ENCODE measurements around the gene LGALS4.

Gene LGALS4

DNA sequence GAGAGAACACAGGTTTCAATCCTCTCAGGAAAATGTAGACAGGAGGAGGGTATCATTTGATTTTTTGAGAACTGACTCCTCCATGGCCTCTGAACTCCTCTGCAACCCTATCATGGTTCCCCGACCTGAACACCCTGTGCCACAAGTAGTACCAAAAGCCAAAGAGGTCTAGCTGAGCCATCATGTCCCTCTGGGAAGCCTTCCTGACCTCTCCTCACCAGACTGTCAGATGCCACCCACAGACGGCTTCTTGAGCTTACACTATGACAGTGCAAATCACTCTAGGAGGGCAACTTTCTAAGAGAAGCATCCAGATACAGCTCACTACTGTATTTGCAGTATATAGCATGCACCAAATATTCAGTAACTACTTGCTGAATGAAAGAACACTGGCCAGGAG is 33.4 kb upstream of the LGALS4 start:
- TF ChIP-seq, protein P1, sequence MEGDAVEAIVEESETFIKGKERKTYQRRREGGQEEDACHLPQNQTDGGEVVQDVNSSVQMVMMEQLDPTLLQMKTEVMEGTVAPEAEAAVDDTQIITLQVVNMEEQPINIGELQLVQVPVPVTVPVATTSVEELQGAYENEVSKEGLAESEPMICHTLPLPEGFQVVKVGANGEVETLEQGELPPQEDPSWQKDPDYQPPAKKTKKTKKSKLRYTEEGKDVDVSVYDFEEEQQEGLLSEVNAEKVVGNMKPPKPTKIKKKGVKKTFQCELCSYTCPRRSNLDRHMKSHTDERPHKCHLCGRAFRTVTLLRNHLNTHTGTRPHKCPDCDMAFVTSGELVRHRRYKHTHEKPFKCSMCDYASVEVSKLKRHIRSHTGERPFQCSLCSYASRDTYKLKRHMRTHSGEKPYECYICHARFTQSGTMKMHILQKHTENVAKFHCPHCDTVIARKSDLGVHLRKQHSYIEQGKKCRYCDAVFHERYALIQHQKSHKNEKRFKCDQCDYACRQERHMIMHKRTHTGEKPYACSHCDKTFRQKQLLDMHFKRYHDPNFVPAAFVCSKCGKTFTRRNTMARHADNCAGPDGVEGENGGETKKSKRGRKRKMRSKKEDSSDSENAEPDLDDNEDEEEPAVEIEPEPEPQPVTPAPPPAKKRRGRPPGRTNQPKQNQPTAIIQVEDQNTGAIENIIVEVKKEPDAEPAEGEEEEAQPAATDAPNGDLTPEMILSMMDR (IDR thresholded peaks at IDR 0.05; ENCODE audit: insufficient read depth, low read depth, low read length, missing control alignments), result no peak
- no peak for DNase-seq (ENCODE audit: low read depth)
- no peak overlapping the region for H3K4me3 ChIP-seq (ENCODE audit: low read depth, low read length)

DNA sequence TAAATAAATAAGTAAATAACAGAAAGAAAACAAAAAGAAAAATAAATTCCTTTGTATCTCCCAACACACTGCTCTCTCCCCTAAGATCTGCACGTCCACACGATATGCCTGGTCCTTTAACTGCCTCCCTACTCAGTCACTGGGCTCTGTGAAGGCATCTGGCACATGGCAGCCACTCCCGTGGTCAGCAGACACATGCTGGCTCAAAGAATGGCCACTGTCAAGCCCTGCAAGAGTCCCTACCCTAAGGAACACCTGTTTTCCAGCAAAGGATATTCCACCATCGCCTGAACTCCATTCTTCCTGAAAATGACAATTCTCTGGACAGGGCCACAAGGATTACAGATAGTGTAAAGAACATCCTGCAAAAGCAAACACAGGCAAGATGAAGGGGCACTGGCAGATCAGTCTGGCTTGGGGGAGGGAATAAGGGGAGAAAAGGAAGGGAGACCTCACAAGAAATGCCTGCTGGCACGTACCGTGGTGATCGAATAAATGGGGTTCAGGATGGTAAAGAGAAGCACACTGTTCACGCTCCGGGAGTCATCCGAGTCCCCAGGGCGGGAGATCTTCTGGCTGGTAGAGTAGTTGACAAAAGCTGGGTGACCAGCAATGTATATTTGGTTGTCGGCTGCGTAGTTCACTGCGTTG is 32.8 kb upstream of the LGALS4 start:
- DNase-seq (ENCODE audit: low read depth), result no peak
- no peak overlapping the region for H3K4me3 ChIP-seq (ENCODE audit: low read depth, low read length)
- TF ChIP-seq, protein P1 (IDR thresholded peaks at IDR 0.05; ENCODE audit: insufficient read depth, low read depth, low read length, missing control alignments), result no peak

DNA sequence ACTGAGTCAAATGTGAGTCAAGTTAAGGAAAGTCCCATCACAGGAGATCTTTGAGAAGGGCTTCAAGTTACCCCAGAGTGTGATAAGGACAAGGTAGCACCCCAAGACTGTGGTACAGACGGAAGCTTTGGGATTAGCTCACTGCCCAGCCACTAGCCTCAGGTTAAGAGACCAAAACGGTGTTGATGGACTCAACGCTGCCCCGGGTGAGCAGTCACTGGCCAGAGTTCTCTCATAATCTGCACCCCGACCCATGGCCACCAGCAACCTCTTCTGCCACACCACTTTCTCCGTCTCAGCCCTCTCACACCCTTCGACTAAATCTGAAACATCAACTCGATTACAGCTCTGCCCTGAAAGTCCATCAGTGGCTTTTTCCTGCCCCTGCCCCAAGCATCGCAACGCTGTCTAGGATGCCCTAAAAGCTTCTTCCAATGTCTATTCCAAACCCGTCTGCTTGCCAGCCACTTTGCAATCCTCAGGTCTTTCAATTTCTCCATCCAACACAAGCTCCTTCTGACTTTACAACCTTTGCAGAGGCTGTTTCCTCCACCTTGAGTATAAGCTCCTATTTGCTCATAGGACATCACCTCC is 31.4 kb upstream of the LGALS4 start:
- H3K4me3 ChIP-seq (ENCODE audit: low read depth, low read length), result no peak overlapping the region
- TF ChIP-seq, protein P1 (IDR thresholded peaks at IDR 0.05; ENCODE audit: insufficient read depth, low read depth, low read length, missing control alignments), result no peak
- no peak for DNase-seq (ENCODE audit: low read depth)

DNA sequence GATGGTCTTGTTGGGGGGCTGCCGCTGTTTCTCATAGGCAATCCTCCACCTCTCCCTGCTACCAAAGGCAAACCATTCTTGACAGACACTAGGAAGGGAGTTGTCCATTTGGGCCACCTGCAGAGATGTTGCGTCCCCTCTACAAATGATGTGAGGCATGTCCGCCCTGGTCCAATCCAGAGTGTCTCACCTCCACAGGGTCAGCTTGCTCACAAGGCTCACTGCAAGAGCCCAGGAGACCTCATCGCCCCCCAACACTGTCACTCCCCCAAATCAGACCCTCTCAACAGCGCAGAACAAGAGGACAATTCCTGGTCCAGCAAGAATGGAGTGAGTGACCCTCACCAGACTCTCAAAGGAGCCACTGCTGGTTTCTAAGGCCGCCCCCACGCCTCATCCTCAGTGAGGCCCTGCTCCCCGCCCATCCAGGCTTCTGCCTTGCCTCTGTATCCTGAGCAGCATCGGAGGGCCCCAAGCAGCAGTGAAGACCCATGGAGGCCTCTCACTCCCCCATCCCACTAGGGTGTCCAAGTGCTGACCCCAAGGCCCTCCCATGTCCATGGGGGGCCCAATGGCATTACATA is 30.5 kb upstream of the LGALS4 start:
- DNase-seq (ENCODE audit: low read depth), result no peak
- TF ChIP-seq, protein P1 (IDR thresholded peaks at IDR 0.05; ENCODE audit: insufficient read depth, low read depth, low read length, missing control alignments), result no peak
- no peak overlapping the region for H3K4me3 ChIP-seq (ENCODE audit: low read depth, low read length)

DNA sequence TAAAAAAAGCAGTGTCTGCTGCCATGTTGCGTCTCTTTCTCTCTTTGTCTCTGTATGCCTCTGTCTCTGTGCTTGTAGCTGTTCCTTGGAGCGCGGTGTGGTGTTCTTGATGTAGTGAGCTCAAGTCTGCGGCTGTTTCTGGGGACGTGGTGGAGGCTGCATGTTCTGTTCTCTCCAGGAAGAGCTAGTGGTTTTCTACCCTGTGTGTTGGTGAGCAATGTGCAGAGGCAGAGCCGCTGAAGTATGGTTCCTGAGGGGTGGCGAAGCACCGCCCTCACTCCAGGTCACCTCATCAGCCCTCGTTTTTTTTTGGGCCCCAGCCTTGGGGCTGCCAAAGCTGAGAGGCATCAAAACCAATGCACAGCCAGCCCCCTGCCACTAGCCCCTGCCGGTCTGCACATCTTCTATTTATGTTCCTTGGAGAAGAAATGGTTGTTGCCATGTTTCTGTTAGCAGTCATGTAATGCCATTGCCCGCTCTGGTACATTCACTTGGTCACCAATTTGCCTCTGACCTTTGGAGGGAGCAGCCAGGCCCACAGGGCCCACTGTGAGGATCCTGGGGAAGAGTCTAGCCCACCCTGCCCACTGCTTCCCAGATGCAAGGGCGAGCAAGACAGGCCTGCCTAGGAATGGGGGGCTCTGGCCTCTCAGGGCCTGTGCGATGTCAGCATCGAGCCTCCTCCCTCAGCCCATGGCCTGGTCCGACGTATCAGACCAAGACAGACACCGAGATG is 29.9 kb upstream of the LGALS4 start:
- peak; percentile 54 for DNase-seq (ENCODE audit: low read depth)
- no peak overlapping the region for H3K4me3 ChIP-seq (ENCODE audit: low read depth, low read length)
- TF ChIP-seq, protein P1 (IDR thresholded peaks at IDR 0.05; ENCODE audit: insufficient read depth, low read depth, low read length, missing control alignments), result no peak

DNA sequence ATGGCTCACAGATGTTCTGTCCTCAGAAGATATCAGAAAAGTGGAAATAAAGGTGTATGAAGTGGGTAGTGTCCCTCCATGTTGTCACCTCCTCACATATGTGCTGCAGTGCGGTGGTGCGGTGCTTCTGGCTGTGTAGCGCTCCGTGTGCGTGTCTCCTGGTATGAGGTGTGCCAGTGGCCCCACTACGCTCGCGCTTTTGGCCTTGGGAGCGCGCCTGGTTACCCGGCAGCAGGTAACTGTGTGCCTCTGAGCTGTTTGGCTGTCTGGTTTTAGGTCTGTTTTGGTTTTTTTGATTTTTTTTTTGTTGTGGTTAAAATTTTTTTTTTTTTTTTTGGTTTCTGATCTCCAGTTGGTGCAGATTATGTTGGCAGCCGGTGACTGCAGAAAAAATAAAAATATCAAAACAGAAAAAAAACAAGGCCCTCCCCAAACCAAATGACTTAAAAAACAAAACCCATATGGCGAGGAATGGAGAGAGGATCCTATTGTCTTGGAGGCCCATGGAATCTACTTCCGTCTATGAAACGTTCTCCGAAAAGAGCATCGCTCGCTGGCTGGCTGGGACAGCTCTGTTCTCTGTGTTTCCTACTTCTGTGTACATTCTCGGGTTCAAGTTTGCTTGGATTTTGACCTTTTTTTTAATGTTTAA is 29.2 kb upstream of the LGALS4 start:
- no peak overlapping the region for H3K4me3 ChIP-seq (ENCODE audit: low read depth, low read length)
- TF ChIP-seq, protein P1 (IDR thresholded peaks at IDR 0.05; ENCODE audit: insufficient read depth, low read depth, low read length, missing control alignments), result no peak
- DNase-seq (ENCODE audit: low read depth), result no peak

Data from GM12865 (cell line).